ENCODE measurements around the gene LETM1.

DNA sequence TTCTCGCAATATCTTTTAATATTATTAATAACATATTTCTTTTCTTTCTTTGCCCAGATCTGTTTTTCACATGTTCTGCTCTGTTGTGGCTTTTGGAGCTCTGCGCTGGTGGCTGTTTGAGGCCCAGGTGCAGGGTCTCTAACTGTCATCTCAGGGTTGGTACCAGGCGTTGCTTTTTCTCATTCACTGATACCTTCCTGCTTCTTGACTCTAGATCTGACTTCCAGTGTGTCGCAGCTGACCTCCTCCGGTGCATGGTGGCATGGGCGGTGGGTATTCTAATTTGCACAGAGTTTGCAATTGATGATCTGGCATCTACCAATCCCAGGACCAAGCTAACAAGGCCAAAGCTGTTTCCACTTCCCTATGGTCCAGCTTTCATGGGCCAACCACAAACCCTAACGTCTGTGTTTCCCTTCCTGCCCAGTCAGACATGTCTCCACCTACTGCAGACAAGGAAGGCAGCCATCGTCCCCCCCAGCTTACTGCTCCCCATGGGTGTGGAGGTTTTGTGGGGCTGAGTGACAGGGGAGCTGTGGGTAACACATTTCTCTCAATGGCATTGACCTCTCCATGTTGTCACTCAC, 25.2 kb downstream of the LETM1 start:
- no peak for TF ChIP-seq POLR2AphosphoS5 (IDR thresholded peaks at IDR 0.05; ENCODE audit: insufficient read depth, low read depth, low read length)
- TF ChIP-seq, protein P1, sequence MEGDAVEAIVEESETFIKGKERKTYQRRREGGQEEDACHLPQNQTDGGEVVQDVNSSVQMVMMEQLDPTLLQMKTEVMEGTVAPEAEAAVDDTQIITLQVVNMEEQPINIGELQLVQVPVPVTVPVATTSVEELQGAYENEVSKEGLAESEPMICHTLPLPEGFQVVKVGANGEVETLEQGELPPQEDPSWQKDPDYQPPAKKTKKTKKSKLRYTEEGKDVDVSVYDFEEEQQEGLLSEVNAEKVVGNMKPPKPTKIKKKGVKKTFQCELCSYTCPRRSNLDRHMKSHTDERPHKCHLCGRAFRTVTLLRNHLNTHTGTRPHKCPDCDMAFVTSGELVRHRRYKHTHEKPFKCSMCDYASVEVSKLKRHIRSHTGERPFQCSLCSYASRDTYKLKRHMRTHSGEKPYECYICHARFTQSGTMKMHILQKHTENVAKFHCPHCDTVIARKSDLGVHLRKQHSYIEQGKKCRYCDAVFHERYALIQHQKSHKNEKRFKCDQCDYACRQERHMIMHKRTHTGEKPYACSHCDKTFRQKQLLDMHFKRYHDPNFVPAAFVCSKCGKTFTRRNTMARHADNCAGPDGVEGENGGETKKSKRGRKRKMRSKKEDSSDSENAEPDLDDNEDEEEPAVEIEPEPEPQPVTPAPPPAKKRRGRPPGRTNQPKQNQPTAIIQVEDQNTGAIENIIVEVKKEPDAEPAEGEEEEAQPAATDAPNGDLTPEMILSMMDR (IDR thresholded peaks at IDR 0.05; ENCODE audit: extremely low read depth in 1 of 2, insufficient read depth in 1 of 2, low read depth in 1 of 2, low read length in 2 of 2): no peak
- TF ChIP-seq JUN (IDR thresholded peaks at IDR 0.05; ENCODE audit: borderline replicate concordance, insufficient read depth, insufficient read length, low read depth): no peak
- TF ChIP-seq, protein P2, sequence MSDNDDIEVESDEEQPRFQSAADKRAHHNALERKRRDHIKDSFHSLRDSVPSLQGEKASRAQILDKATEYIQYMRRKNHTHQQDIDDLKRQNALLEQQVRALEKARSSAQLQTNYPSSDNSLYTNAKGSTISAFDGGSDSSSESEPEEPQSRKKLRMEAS (IDR thresholded peaks at IDR 0.05; ENCODE audit: insufficient read depth, insufficient read length): no peak
- TF ChIP-seq EZH2 (IDR thresholded peaks at IDR 0.05; ENCODE audit: borderline replicate concordance, low read depth, low read length, severe bottlenecking): no peak

Data from endothelial cell of umbilical vein (primary cell).